ENCODE data around the gene BYSL. TPM values are rescaled to one million over a fixed set of nuclear protein-coding genes. Genes with fewer than 3 reads are reported as not detected.
A peak's percentile ranks its signal among the peaks of the same experiment; 100 is the strongest.
"Not testable (repeated sequence)": the region's sequence is repeated elsewhere in the genome, so short reads cannot be mapped to it uniquely, and the experiment has no call there.

BYSL gene
- polyA plus RNA-seq, 2 donors, result 6.0 to 14.2 TPM

GRCh38 chr6:41939848-41940758 is 18.8 kb downstream of the BYSL start:
- H3K36me3 ChIP-seq (ENCODE audit: control insufficient read depth in 2 of 2, insufficient read depth in 2 of 2, low read length in 1 of 2), result peaks cover 4 to 6% of the 10 kb centered on the region in 2 donors
- peaks cover 5 to 19% of the 10 kb centered on the region in 2 donors for H3K4me1 ChIP-seq (ENCODE audit: control insufficient read depth in 2 of 2, insufficient read depth in 2 of 2, low read length in 1 of 2)
- WGBS, 2 donors, result 8 to 17% methylated on average over 27 of the region's 27 CpGs

GRCh38 chr6:41940759-41941279 is 19.5 kb downstream of the BYSL start:
- Histone ChIP-seq H3K36me3 (ENCODE audit: control insufficient read depth in 2 of 2, insufficient read depth in 2 of 2, low read length in 1 of 2) (peaks cover 0 to 1% of the 10 kb centered on the region in 2 donors), H3K4me1 (ENCODE audit: control insufficient read depth in 2 of 2, insufficient read depth in 2 of 2, low read length in 1 of 2) (peaks cover 5 to 19% of the 10 kb centered on the region in 2 donors), H3K4me3 (ENCODE audit: low read depth in 1 of 2, low read length in 2 of 2) (peak overlapping the region; percentile 88 to 89), H3K27ac (ENCODE audit: low read depth in 2 of 2, low read length in 1 of 2) (peak overlapping the region; percentile 88 to 93), H3K9me3 (ENCODE audit: control insufficient read depth in 2 of 2, insufficient read depth in 1 of 2, low read depth in 1 of 2, low read length in 1 of 2) (no peaks in the 10 kb centered on the region), H3K27me3 (ENCODE audit: control insufficient read depth in 1 of 2, insufficient read depth in 2 of 2, low read length in 2 of 2) (no peaks in the 10 kb centered on the region)
- 0% methylated on average over 38 of the region's 38 CpGs for WGBS, 2 donors

More at GRCh38 chr6:41939848-41940758, 18.8 kb downstream of the BYSL start:
- no peaks in the 10 kb centered on the region for H3K9me3 ChIP-seq (ENCODE audit: control insufficient read depth in 2 of 2, insufficient read depth in 1 of 2, low read depth in 1 of 2, low read length in 1 of 2)
- peak overlapping the region; percentile 88 to 93 for H3K27ac ChIP-seq (ENCODE audit: low read depth in 2 of 2, low read length in 1 of 2)
- H3K4me3 ChIP-seq (ENCODE audit: low read depth in 1 of 2, low read length in 2 of 2), result peak overlapping the region; percentile 88 to 89
- no peaks in the 10 kb centered on the region for H3K27me3 ChIP-seq (ENCODE audit: control insufficient read depth in 1 of 2, insufficient read depth in 2 of 2, low read length in 2 of 2)

- H3K27me3 ChIP-seq (ENCODE audit: control insufficient read depth in 1 of 2, insufficient read depth in 2 of 2, low read length in 2 of 2), result no peaks in the 10 kb centered on the region
- H3K27ac ChIP-seq (ENCODE audit: low read depth in 2 of 2, low read length in 1 of 2), result peak within 1 kb of the TSS; percentile 88 to 93
- H3K36me3 ChIP-seq (ENCODE audit: control insufficient read depth in 2 of 2, insufficient read depth in 2 of 2, low read length in 1 of 2), result no peaks in the 10 kb centered on the region
- no peaks in the 10 kb centered on the region for H3K9me3 ChIP-seq (ENCODE audit: control insufficient read depth in 2 of 2, insufficient read depth in 1 of 2, low read depth in 1 of 2, low read length in 1 of 2)
- peak within 1 kb of the TSS; percentile 88 to 89 for H3K4me3 ChIP-seq (ENCODE audit: low read depth in 1 of 2, low read length in 2 of 2)
- peaks cover 5 to 19% of the 10 kb centered on the region in 2 donors for H3K4me1 ChIP-seq (ENCODE audit: control insufficient read depth in 2 of 2, insufficient read depth in 2 of 2, low read length in 1 of 2)
- WGBS, 2 donors, result 0 to 1% methylated on average over 57 to 87 of the region's 87 CpGs
Observed at GRCh38 chr6:41941280-41942066, 20.2 kb downstream of the BYSL start, which contains the start of gene CCND3. Gene CCND3, minus strand, starts transcription at chr6:41941808. Its CDS starts 159 bp downstream, at chr6:41941649.

- Histone ChIP-seq H3K36me3 (ENCODE audit: control insufficient read depth in 2 of 2, insufficient read depth in 2 of 2, low read length in 1 of 2) (no peaks in the 10 kb centered on the region), H3K9me3 (ENCODE audit: control insufficient read depth in 2 of 2, insufficient read depth in 1 of 2, low read depth in 1 of 2, low read length in 1 of 2) (no peaks in the 10 kb centered on the region), H3K4me3 (ENCODE audit: low read depth in 1 of 2, low read length in 2 of 2) (peak overlapping the region; percentile 88 to 89), H3K4me1 (ENCODE audit: control insufficient read depth in 2 of 2, insufficient read depth in 2 of 2, low read length in 1 of 2) (peaks cover 5 to 19% of the 10 kb centered on the region in 2 donors), H3K27ac (ENCODE audit: low read depth in 2 of 2, low read length in 1 of 2) (peak overlapping the region; percentile 88 to 93), H3K27me3 (ENCODE audit: control insufficient read depth in 1 of 2, insufficient read depth in 2 of 2, low read length in 2 of 2) (no peaks in the 10 kb centered on the region)
- WGBS, 2 donors, result 35 to 36% methylated on average over 20 of the region's 20 CpGs
Observed at GRCh38 chr6:41942067-41942851, 21.0 kb downstream of the BYSL start.

- not testable (repeated sequence) for H3K27me3 ChIP-seq (ENCODE audit: control insufficient read depth in 1 of 2, insufficient read depth in 2 of 2, low read length in 2 of 2); H3K36me3 ChIP-seq (ENCODE audit: control insufficient read depth in 2 of 2, insufficient read depth in 2 of 2, low read length in 1 of 2); H3K9me3 ChIP-seq (ENCODE audit: control insufficient read depth in 2 of 2, insufficient read depth in 1 of 2, low read depth in 1 of 2, low read length in 1 of 2); H3K27ac ChIP-seq (ENCODE audit: low read depth in 2 of 2, low read length in 1 of 2); H3K4me3 ChIP-seq (ENCODE audit: low read depth in 1 of 2, low read length in 2 of 2)
- 92 to 95% methylated on average over 14 of the region's 14 CpGs for WGBS, 2 donors
- peaks cover 5 to 19% of the 10 kb centered on the region in 2 donors for H3K4me1 ChIP-seq (ENCODE audit: control insufficient read depth in 2 of 2, insufficient read depth in 2 of 2, low read length in 1 of 2)
Observed at GRCh38 chr6:41942882-41943281, 21.6 kb downstream of the BYSL start.

GRCh38 chr6:41943456-41943855 is 22.2 kb downstream of the BYSL start:
- H3K9me3 ChIP-seq (ENCODE audit: control insufficient read depth in 2 of 2, insufficient read depth in 1 of 2, low read depth in 1 of 2, low read length in 1 of 2), result no peaks in the 10 kb centered on the region
- no peak overlapping the region for H3K27ac ChIP-seq (ENCODE audit: low read depth in 2 of 2, low read length in 1 of 2)
- no peak overlapping the region for H3K4me3 ChIP-seq (ENCODE audit: low read depth in 1 of 2, low read length in 2 of 2)
- H3K27me3 ChIP-seq (ENCODE audit: control insufficient read depth in 1 of 2, insufficient read depth in 2 of 2, low read length in 2 of 2), result no peaks in the 10 kb centered on the region
- H3K36me3 ChIP-seq (ENCODE audit: control insufficient read depth in 2 of 2, insufficient read depth in 2 of 2, low read length in 1 of 2), result no peaks in the 10 kb centered on the region
- H3K4me1 ChIP-seq (ENCODE audit: control insufficient read depth in 2 of 2, insufficient read depth in 2 of 2, low read length in 1 of 2), result peaks cover 5 to 17% of the 10 kb centered on the region in 2 donors

- WGBS, 2 donors, result 80 to 89% methylated on average over 10 of the region's 10 CpGs
- H3K4me3 ChIP-seq (ENCODE audit: low read depth in 1 of 2, low read length in 2 of 2), result no peak overlapping the region
- H3K9me3 ChIP-seq (ENCODE audit: control insufficient read depth in 2 of 2, insufficient read depth in 1 of 2, low read depth in 1 of 2, low read length in 1 of 2), result no peaks in the 10 kb centered on the region
- no peaks in the 10 kb centered on the region for H3K4me1 ChIP-seq (ENCODE audit: control insufficient read depth in 2 of 2, insufficient read depth in 2 of 2, low read length in 1 of 2)
- H3K36me3 ChIP-seq (ENCODE audit: control insufficient read depth in 2 of 2, insufficient read depth in 2 of 2, low read length in 1 of 2), result no peaks in the 10 kb centered on the region
- H3K27me3 ChIP-seq (ENCODE audit: control insufficient read depth in 1 of 2, insufficient read depth in 2 of 2, low read length in 2 of 2), result no peaks in the 10 kb centered on the region
- peak overlapping the region in 1 of 2 donors; percentile 15 for H3K27ac ChIP-seq (ENCODE audit: low read depth in 2 of 2, low read length in 1 of 2)
Observed at GRCh38 chr6:41947581-41948220, 26.4 kb downstream of the BYSL start.

GRCh38 chr6:41954668-41955067 is 33.4 kb downstream of the BYSL start:
- Histone ChIP-seq H3K4me3 (ENCODE audit: low read depth in 1 of 2, low read length in 2 of 2) (no peak overlapping the region), H3K36me3 (ENCODE audit: control insufficient read depth in 2 of 2, insufficient read depth in 2 of 2, low read length in 1 of 2) (no peaks in the 10 kb centered on the region), H3K27me3 (ENCODE audit: control insufficient read depth in 1 of 2, insufficient read depth in 2 of 2, low read length in 2 of 2) (no peaks in the 10 kb centered on the region), H3K4me1 (ENCODE audit: control insufficient read depth in 2 of 2, insufficient read depth in 2 of 2, low read length in 1 of 2) (no peaks in the 10 kb centered on the region), H3K9me3 (ENCODE audit: control insufficient read depth in 2 of 2, insufficient read depth in 1 of 2, low read depth in 1 of 2, low read length in 1 of 2) (no peaks in the 10 kb centered on the region), H3K27ac (ENCODE audit: low read depth in 2 of 2, low read length in 1 of 2) (no peak overlapping the region)
- WGBS, 2 donors, result 93 to 95% methylated on average over 2 of the region's 2 CpGs

All from esophagus (tissue), 2 donors.